Measurements from ENCODE around the gene ARL16. TPM values are rescaled to one million over a fixed set of nuclear protein-coding genes. Genes with fewer than 3 reads are reported as not detected.

Gene ARL16
- total RNA-seq, 1 donor from 2014 or later = 19.5 TPM

- intact Hi-C loops (cut with DNase I) = no loop called here
- Histone ChIP-seq H3K27ac (no peak overlapping the region), H3K27me3 (no peaks in the 10 kb centered on the region), H3K9me3 (no peaks in the 10 kb centered on the region), H3K4me3 (no peak overlapping the region), H3K36me3 (peaks cover 85% of the 10 kb centered on the region), H3K4me1 (peaks cover 18% of the 10 kb centered on the region)
- no peak for TF ChIP-seq CTCF (IDR thresholded peaks at IDR 0.05)
- ATAC-seq = no peak
- DNase-seq = no peak
Observed at GRCh38 chr17:81697261-81698044, 13.9 kb upstream of the ARL16 start.

GRCh38 chr17:81696218-81696941, 12.8 kb upstream of the ARL16 start:
- no peak for TF ChIP-seq CTCF (IDR thresholded peaks at IDR 0.05)
- no peak overlapping the region for H3K4me3 ChIP-seq

GRCh38 chr17:81695801-81696200, 12.2 kb upstream of the ARL16 start:
- ATAC-seq (no peak), DNase-seq (no peak)
- no peak overlapping the region for H3K27ac ChIP-seq
- no peaks in the 10 kb centered on the region for H3K27me3 ChIP-seq
- H3K4me1 ChIP-seq = peaks cover 1% of the 10 kb centered on the region
- intact Hi-C loops (cut with DNase I) = no loop called here
- peaks cover 93% of the 10 kb centered on the region for H3K36me3 ChIP-seq
- H3K9me3 ChIP-seq = no peaks in the 10 kb centered on the region
- TF ChIP-seq CTCF (IDR thresholded peaks at IDR 0.05) = no peak
- no peak overlapping the region for H3K4me3 ChIP-seq

More at GRCh38 chr17:81696218-81696941, 12.8 kb upstream of the ARL16 start:
- Histone ChIP-seq H3K4me1 (peaks cover 7% of the 10 kb centered on the region), H3K36me3 (peaks cover 93% of the 10 kb centered on the region), H3K27ac (no peak overlapping the region), H3K27me3 (no peaks in the 10 kb centered on the region), H3K9me3 (no peaks in the 10 kb centered on the region)
- ATAC-seq (no peak), DNase-seq (no peak)
- intact Hi-C loops (cut with DNase I) = no loop called here

- Histone ChIP-seq H3K27ac (no peak overlapping the region), H3K4me3 (no peak overlapping the region), H3K36me3 (peaks cover 96% of the 10 kb centered on the region), H3K9me3 (no peaks in the 10 kb centered on the region), H3K4me1 (no peaks in the 10 kb centered on the region), H3K27me3 (no peaks in the 10 kb centered on the region)
- no peak for TF ChIP-seq CTCF (IDR thresholded peaks at IDR 0.05)
- no peak for DNase-seq
- ATAC-seq = no peak
- intact Hi-C loops (cut with DNase I) = no loop called here
Observed at GRCh38 chr17:81695211-81695610, 11.6 kb upstream of the ARL16 start.

GRCh38 chr17:81694810-81695209, 11.2 kb upstream of the ARL16 start:
- Histone ChIP-seq H3K27ac (no peak overlapping the region), H3K4me3 (no peak overlapping the region), H3K27me3 (no peaks in the 10 kb centered on the region), H3K4me1 (no peaks in the 10 kb centered on the region), H3K9me3 (no peaks in the 10 kb centered on the region), H3K36me3 (peaks cover 97% of the 10 kb centered on the region)
- no peak for DNase-seq
- no peak for TF ChIP-seq CTCF (IDR thresholded peaks at IDR 0.05)
- intact Hi-C loops (cut with DNase I) = no loop called here
- ATAC-seq = no peak

Measured in upper lobe of right lung (tissue), 1 donor.